Panc1 (cell line): ENCODE measurements around the gene FAM187B. TPM values are rescaled to one million over a fixed set of nuclear protein-coding genes. Genes with fewer than 3 reads are reported as not detected.

Experiments used
- ATAC-seq: fragments of 200-7000 bp; cut with Tn5 transposase; 2 replicates; pipeline ENCODE4 v1.9.1; 2020; ENCODE audit warnings: mild to moderate bottlenecking, moderate library complexity
- BruUV-seq: library from RNA; stranded (reverse); fragments of 400-500 nt; replicated peaks from 2 replicates; lab custom pipeline; 2021; lab: Mats Ljungman, UMichigan
- CTCF ChIA-PET: fragments of 300-600 bp; sonication (Branson Sonifier 250); formaldehyde crosslinking; loops from one replicate; lab custom pipeline; 2022; ENCODE audit warnings: antibody characterized with exemption; lab: Charles Lee
- POLR2A ChIA-PET: fragments of 300-600 bp; sonication (Branson Sonifier 250); formaldehyde crosslinking; loops from one replicate; lab custom pipeline; 2022; ENCODE audit warnings: antibody characterized with exemption; lab: Charles Lee
- DNase-seq: peaks from one replicate; pipeline ENCODE4 v3.0.0-alpha.2; 2010; ENCODE audit warnings: low read depth, low spot score
- H3K27ac ChIP-seq: 2 replicates; pipeline ENCODE4 v1.5.1; 2011; ENCODE audit warnings: mild to moderate bottlenecking, low read length, inconsistent platforms
- H3K27me3 ChIP-seq: fragments of 200-500 bp; sonication (Bioruptor generic); 2 replicates; pipeline ENCODE4 v1.6.0; 2014; ENCODE audit warnings: low read length, inconsistent platforms; ENCODE audit not compliant: control insufficient read depth, insufficient read depth
- H3K36me3 ChIP-seq: fragments of 200-500 bp; sonication (Bioruptor generic); 2 replicates; pipeline ENCODE4 v1.5.1; 2014; ENCODE audit warnings: inconsistent platforms, mild to moderate bottlenecking, low read length, moderate library complexity; ENCODE audit not compliant: control insufficient read depth, insufficient read depth
- H3K4me1 ChIP-seq: 2 replicates; pipeline ENCODE4 v1.5.1; 2011; ENCODE audit warnings: inconsistent platforms, mild to moderate bottlenecking, low read length, moderate library complexity; ENCODE audit not compliant: control insufficient read depth, insufficient read depth
- H3K4me3 ChIP-seq, 2 experiments: 2 replicates each; pipeline ENCODE4 v1.5.1; 2011 to 2012; ENCODE audit warnings: low read depth in 2 of 2, low read length in 2 of 2, mild to moderate bottlenecking in 2 of 2, inconsistent platforms in 1 of 2, moderate library complexity in 1 of 2
- H3K9me3 ChIP-seq: fragments of 200-500 bp; sonication (Bioruptor generic); 2 replicates; pipeline ENCODE4 v1.5.1; 2014; ENCODE audit warnings: low read depth, mild to moderate bottlenecking, inconsistent platforms, low read length, moderate library complexity; ENCODE audit not compliant: control insufficient read depth, insufficient read depth
- POLR2AphosphoS5 ChIP-seq: IDR thresholded peaks from 2 replicates; pipeline ENCODE4 v1.6.1; 2012; ENCODE audit warnings: mild to moderate bottlenecking, low read depth, low read length, moderate library complexity
- SIN3A ChIP-seq: IDR thresholded peaks from 2 replicates; pipeline ENCODE4 v1.6.1; 2012; ENCODE audit warnings: low read depth, mild to moderate bottlenecking, low read length, moderate library complexity, borderline replicate concordance; ENCODE audit not compliant: insufficient read depth
- TCF7L2 ChIP-seq: IDR thresholded peaks from 2 replicates; pipeline ENCODE4 v1.6.1; 2011; ENCODE audit warnings: mild to moderate bottlenecking, low read depth, low read length, inconsistent platforms
- in situ Hi-C: cut with HindIII; loops from 2 replicates; pipeline ENCODE4 v1.10.0; 2016; ENCODE audit warnings: low sequenced_read_pairs, low pct_unique_long_range_greater_than_20kb
- intact Hi-C: fragments of 100-400 bp; cut with micrococcal nuclease; formaldehyde crosslinking; loops from one replicate; pipeline ENCODE4 v1.10.0; 2022; ENCODE audit not compliant: unreplicated experiment
- total RNA-seq: library from RNA; stranded (reverse); gene quantifications from one replicate; pipeline ENCODE4 v1.2.1, GENCODE V29; 2021; ENCODE audit not compliant: unreplicated experiment
- TF ChIP-seq, protein P1 (sequence below), 2 experiments: IDR thresholded peaks; 2 replicates each; pipeline ENCODE4 v1.6.1; 2011 to 2012; ENCODE audit warnings: low read depth in 2 of 2, control low read depth in 1 of 2, low read length in 1 of 2, mild to moderate bottlenecking in 1 of 2, moderate library complexity in 1 of 2; ENCODE audit not compliant: insufficient read depth in 1 of 2
- TF ChIP-seq, protein P2 (sequence below): fragments of 450-650 bp; IDR thresholded peaks from 2 replicates; pipeline ENCODE4 v1.5.1; 2017; ENCODE audit warnings: mild to moderate bottlenecking

The FAM187B gene
- total RNA-seq, 1 experiment from 2014 or later = not detected

DNA sequence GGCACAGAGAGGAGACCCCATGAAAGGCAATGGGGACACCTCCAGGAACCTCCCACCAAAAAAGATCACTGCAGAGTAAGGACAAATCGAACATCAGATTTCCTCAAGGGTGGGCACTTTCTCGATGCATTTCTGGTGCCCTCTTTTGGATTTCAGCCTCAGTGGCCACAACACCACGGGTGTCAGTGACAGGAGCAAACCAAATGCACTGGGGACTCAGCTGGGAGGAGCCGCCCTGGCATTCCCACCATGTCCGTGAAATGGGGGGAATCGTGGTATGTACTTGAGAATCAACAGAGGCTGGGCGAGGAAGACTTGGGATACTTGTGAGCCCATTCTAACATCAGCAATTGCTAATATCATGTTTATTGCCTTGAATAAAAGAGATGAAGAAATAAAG lies 16.3 kb downstream of the FAM187B start:
- BruUV-seq = no TSS peak
- no peaks in the 10 kb centered on the region for H3K36me3 ChIP-seq
- in situ Hi-C loops = no loop called here
- intact Hi-C loops = no loop called here
- H3K27ac ChIP-seq = no peak overlapping the region
- H3K9me3 ChIP-seq = no peaks in the 10 kb centered on the region
- peaks cover 6% of the 10 kb centered on the region; the same call in 1 of the 2 replicates for H3K4me1 ChIP-seq
- CTCF ChIA-PET = no interaction called here
- no peaks in the 10 kb centered on the region for H3K27me3 ChIP-seq
- ATAC-seq = no peak
- POLR2A ChIA-PET = interaction anchor here (0.7 kb wide), 1 partner anchor 13 kb away, joined by 4 read pairs; no protein-coding TSS in a partner anchor
- TF ChIP-seq, protein P1, sequence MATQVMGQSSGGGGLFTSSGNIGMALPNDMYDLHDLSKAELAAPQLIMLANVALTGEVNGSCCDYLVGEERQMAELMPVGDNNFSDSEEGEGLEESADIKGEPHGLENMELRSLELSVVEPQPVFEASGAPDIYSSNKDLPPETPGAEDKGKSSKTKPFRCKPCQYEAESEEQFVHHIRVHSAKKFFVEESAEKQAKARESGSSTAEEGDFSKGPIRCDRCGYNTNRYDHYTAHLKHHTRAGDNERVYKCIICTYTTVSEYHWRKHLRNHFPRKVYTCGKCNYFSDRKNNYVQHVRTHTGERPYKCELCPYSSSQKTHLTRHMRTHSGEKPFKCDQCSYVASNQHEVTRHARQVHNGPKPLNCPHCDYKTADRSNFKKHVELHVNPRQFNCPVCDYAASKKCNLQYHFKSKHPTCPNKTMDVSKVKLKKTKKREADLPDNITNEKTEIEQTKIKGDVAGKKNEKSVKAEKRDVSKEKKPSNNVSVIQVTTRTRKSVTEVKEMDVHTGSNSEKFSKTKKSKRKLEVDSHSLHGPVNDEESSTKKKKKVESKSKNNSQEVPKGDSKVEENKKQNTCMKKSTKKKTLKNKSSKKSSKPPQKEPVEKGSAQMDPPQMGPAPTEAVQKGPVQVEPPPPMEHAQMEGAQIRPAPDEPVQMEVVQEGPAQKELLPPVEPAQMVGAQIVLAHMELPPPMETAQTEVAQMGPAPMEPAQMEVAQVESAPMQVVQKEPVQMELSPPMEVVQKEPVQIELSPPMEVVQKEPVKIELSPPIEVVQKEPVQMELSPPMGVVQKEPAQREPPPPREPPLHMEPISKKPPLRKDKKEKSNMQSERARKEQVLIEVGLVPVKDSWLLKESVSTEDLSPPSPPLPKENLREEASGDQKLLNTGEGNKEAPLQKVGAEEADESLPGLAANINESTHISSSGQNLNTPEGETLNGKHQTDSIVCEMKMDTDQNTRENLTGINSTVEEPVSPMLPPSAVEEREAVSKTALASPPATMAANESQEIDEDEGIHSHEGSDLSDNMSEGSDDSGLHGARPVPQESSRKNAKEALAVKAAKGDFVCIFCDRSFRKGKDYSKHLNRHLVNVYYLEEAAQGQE (IDR thresholded peaks at IDR 0.05; ENCODE audit: insufficient read depth in 1 of 2, low read depth in 2 of 2, low read length in 1 of 2) = no peak
- TF ChIP-seq TCF7L2 (no peak), POLR2AphosphoS5 (no peak), SIN3A (no peak)
- TF ChIP-seq, protein P2, sequence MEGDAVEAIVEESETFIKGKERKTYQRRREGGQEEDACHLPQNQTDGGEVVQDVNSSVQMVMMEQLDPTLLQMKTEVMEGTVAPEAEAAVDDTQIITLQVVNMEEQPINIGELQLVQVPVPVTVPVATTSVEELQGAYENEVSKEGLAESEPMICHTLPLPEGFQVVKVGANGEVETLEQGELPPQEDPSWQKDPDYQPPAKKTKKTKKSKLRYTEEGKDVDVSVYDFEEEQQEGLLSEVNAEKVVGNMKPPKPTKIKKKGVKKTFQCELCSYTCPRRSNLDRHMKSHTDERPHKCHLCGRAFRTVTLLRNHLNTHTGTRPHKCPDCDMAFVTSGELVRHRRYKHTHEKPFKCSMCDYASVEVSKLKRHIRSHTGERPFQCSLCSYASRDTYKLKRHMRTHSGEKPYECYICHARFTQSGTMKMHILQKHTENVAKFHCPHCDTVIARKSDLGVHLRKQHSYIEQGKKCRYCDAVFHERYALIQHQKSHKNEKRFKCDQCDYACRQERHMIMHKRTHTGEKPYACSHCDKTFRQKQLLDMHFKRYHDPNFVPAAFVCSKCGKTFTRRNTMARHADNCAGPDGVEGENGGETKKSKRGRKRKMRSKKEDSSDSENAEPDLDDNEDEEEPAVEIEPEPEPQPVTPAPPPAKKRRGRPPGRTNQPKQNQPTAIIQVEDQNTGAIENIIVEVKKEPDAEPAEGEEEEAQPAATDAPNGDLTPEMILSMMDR = no peak
- no peak overlapping the region for H3K4me3 ChIP-seq
- no peak for DNase-seq

DNA sequence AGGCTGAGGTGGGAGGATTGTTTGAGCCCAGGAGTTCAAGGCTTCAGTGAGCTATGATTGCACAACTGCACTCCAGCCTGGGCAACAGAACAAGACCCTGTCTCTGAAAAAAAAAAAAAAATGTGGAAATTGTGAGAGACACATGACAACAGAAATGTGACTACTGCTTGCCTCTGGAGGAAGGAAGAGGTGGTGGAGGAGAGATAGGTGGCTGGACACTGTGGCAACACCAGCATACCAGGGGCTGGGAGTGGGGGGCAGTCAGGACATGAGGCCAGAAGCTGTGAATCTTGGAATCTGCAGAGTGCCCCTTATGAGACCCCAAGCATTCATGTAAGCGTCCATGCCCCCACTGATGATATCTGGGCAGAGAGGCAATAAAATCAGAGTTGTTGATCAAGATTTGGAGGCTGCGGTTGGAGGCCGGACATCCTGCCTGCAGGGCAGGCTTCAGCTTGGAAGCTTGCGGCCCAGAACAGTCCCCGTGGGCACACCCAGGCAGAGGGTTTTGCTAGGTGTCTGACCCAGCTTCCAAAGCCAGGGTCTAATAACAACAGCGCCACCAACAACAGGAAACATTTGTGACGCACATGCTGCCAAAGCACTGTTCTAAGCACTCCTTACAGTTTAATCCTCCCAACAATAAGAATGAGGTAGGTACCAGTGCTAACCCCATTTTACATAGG lies 16.9 kb downstream of the FAM187B start:
- DNase-seq (no peak), ATAC-seq (no peak)
- Histone ChIP-seq H3K4me3 (no peak overlapping the region), H3K27ac (no peak overlapping the region), H3K4me1 (peaks cover 6% of the 10 kb centered on the region; the same call in 1 of the 2 replicates), H3K36me3 (no peaks in the 10 kb centered on the region), H3K9me3 (no peaks in the 10 kb centered on the region), H3K27me3 (no peaks in the 10 kb centered on the region)
- TF ChIP-seq, protein P1 (IDR thresholded peaks at IDR 0.05; ENCODE audit: insufficient read depth in 1 of 2, low read depth in 2 of 2, low read length in 1 of 2) = no peak
- TF ChIP-seq POLR2AphosphoS5 = no peak
- ChIA-PET CTCF (interaction anchor here (0.5 kb wide), 1 partner anchor 71 kb away, joined by 3 read pairs; no protein-coding TSS in a partner anchor), POLR2A (interaction anchor here (0.7 kb wide), 1 partner anchor 13 kb away, joined by 4 read pairs; no protein-coding TSS in a partner anchor)
- in situ Hi-C loops = no loop called here
- BruUV-seq = no TSS peak
- intact Hi-C loops = no loop called here
